ENCODE measurements around the gene SHROOM2.

The SHROOM2 gene

DNA sequence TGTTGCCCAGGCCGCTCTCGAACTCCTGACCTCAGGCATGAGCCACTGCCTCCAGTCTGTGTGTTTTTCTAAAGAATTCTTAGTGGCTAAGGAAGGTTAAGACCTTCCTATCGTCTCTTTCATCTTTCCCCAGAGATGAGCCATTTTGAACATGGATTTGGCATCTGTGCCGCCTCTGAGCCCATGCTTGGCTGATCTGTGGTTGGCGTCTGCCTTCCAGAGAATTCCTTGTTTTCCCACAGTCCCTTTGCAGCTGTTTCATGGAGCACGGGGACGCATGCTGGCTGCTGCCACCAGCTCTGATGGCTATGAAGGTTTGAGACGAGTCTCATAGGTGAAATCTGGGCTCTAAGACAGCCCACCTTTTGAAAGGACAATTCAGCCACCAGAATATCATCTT, 60.4 kb downstream of the SHROOM2 start:
- ChIA-PET POLR2A (interaction anchor here (1.2 kb wide), 1 partner anchor 12 kb away, joined by 3 read pairs; no protein-coding TSS in a partner anchor), CTCF (no interaction called here)
- TF ChIP-seq HDGF (IDR thresholded peaks at IDR 0.05; ENCODE audit: borderline replicate concordance): no peak
- no peak for TF ChIP-seq FOXK2 (IDR thresholded peaks at IDR 0.05)
- TF ChIP-seq BHLHE40 (IDR thresholded peaks at IDR 0.05; ENCODE audit: borderline replicate concordance): no peak
- no peak for TF ChIP-seq ARNT (IDR thresholded peaks at IDR 0.05)
- no peak for TF ChIP-seq FOXA1 (IDR thresholded peaks at IDR 0.05)
- TF ChIP-seq CTBP1 (IDR thresholded peaks at IDR 0.05; ENCODE audit: borderline replicate concordance): no peak
- TF ChIP-seq L3MBTL2 (conservative IDR thresholded peaks at IDR 0.05): no peak
- no peak for TF ChIP-seq TARDBP (IDR thresholded peaks at IDR 0.05)
- TF ChIP-seq NFRKB (IDR thresholded peaks at IDR 0.05): no peak
- TF ChIP-seq SP1 (IDR thresholded peaks at IDR 0.05): no peak
- no peak for TF ChIP-seq FOXM1 (IDR thresholded peaks at IDR 0.05; ENCODE audit: borderline replicate concordance)
- no peak for TF ChIP-seq SUZ12 (IDR thresholded peaks at IDR 0.05)
- TF ChIP-seq, protein P1, sequence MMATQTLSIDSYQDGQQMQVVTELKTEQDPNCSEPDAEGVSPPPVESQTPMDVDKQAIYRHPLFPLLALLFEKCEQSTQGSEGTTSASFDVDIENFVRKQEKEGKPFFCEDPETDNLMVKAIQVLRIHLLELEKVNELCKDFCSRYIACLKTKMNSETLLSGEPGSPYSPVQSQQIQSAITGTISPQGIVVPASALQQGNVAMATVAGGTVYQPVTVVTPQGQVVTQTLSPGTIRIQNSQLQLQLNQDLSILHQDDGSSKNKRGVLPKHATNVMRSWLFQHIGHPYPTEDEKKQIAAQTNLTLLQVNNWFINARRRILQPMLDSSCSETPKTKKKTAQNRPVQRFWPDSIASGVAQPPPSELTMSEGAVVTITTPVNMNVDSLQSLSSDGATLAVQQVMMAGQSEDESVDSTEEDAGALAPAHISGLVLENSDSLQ (IDR thresholded peaks at IDR 0.05): no peak
- TF ChIP-seq ELF4 (IDR thresholded peaks at IDR 0.05): no peak
- no peak for TF ChIP-seq ZNF384 (IDR thresholded peaks at IDR 0.05)
- DNase-seq (ENCODE audit: extremely low spot score): no peak

DNA sequence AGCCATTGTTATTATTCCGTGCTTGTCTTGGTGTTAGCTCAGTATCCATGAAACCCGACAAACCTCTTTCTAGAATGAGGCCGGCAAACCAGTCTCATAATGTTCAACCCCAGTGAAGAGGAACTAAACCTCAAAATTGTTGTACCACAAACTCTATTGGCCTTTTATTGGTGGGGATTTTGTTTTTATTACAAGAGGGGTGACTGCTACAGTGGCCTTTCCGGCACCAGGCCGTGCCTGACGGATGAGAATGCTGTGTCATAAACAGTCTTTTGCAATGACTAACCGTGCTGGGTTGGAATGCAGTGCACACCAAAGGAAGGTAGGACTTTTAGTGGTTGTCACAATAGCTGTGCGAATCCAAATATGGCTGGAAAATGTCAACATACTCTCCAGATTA, 60.8 kb downstream of the SHROOM2 start:
- TF ChIP-seq SP1 (IDR thresholded peaks at IDR 0.05): no peak
- TF ChIP-seq BHLHE40 (IDR thresholded peaks at IDR 0.05; ENCODE audit: borderline replicate concordance): no peak
- TF ChIP-seq ARNT (IDR thresholded peaks at IDR 0.05): no peak
- TF ChIP-seq, protein P1 (IDR thresholded peaks at IDR 0.05): no peak
- TF ChIP-seq NFRKB (IDR thresholded peaks at IDR 0.05): no peak
- TF ChIP-seq HDGF (IDR thresholded peaks at IDR 0.05; ENCODE audit: borderline replicate concordance): no peak
- TF ChIP-seq ZNF384 (IDR thresholded peaks at IDR 0.05): no peak
- TF ChIP-seq L3MBTL2 (conservative IDR thresholded peaks at IDR 0.05): no peak
- TF ChIP-seq SUZ12 (IDR thresholded peaks at IDR 0.05): no peak
- TF ChIP-seq FOXK2 (IDR thresholded peaks at IDR 0.05): no peak
- TF ChIP-seq LEF1 (IDR thresholded peaks at IDR 0.05; ENCODE audit: borderline replicate concordance): no peak
- no peak for TF ChIP-seq FOXM1 (IDR thresholded peaks at IDR 0.05; ENCODE audit: borderline replicate concordance)
- no peak for TF ChIP-seq FOXA1 (IDR thresholded peaks at IDR 0.05)
- no peak for TF ChIP-seq TARDBP (IDR thresholded peaks at IDR 0.05)
- ChIA-PET CTCF (no interaction called here), POLR2A (interaction anchor here (1.2 kb wide), 1 partner anchor 12 kb away, joined by 3 read pairs; no protein-coding TSS in a partner anchor)
- DNase-seq (ENCODE audit: extremely low spot score): no peak

DNA sequence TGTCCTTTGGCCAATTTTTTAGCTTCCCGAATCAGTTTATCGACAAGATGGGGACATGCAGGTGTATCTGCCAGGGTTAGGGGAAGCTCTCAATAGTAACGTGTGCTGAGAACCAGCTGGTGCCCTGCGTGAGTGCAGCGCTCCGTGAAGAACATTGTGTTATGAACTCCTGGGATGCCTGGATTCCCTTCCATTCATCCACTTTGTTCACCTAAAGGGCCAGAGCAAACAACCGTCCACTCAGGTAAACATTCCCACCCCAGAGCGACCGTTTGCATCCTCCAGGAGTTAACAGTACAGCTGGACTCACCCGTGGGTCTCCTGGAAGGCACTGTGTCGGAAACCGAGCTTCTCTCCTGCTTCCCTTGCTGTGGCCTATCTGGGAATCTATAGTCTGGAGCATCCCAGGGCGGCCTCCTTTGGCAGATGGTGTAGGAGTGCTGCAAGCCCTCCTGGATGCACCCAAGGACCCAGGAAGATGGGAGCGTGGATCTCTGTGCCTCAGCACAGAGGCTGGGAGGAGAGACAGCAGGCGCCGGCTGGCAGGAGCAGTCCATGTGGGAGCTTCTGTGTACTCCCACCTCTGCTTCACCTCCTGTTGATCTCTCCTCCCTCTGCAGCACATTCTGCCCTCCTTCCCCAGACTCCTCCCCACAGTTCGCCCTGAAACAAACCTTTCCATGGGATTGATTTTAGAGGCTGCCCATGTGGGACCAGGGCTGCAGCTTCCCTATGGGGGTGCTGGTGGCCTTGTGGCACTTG, 62.7 kb downstream of the SHROOM2 start:
- ChIA-PET CTCF (no interaction called here), POLR2A (no interaction called here)
- TF ChIP-seq HDGF (IDR thresholded peaks at IDR 0.05; ENCODE audit: borderline replicate concordance) (no peak), ARNT (IDR thresholded peaks at IDR 0.05) (no peak), BHLHE40 (IDR thresholded peaks at IDR 0.05; ENCODE audit: borderline replicate concordance) (no peak), TARDBP (IDR thresholded peaks at IDR 0.05) (no peak), FOXK2 (IDR thresholded peaks at IDR 0.05) (no peak), FOXA1 (IDR thresholded peaks at IDR 0.05) (no peak), SP1 (IDR thresholded peaks at IDR 0.05) (no peak), FOXM1 (IDR thresholded peaks at IDR 0.05; ENCODE audit: borderline replicate concordance) (no peak), SUZ12 (IDR thresholded peaks at IDR 0.05) (no peak), L3MBTL2 (conservative IDR thresholded peaks at IDR 0.05) (no peak), ZNF384 (IDR thresholded peaks at IDR 0.05) (no peak), CTBP1 (IDR thresholded peaks at IDR 0.05; ENCODE audit: borderline replicate concordance) (no peak), ELF4 (IDR thresholded peaks at IDR 0.05) (no peak), LEF1 (IDR thresholded peaks at IDR 0.05; ENCODE audit: borderline replicate concordance) (no peak), NFRKB (IDR thresholded peaks at IDR 0.05) (no peak)
- TF ChIP-seq, protein P1 (IDR thresholded peaks at IDR 0.05): no peak
- no peak for DNase-seq (ENCODE audit: extremely low spot score)

DNA sequence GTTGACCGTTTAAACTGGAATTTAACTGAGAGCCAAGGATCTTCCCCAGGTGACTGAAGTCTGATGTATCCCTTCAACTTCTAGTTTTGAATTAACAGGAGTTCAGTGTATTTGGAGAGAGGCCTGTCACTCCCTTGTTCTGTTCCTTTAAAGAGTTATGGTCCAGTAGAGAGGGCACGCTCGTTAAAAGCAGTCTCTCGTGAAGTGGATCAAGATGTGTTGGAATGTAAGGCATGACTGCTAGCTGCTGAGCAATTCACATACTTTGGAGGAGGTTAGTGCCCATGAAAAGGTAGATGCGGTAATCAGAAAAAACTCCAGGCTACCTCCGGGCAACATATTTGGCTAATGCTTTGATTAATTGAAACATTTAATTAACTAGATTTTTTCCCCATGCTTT, 65.7 kb downstream of the SHROOM2 start:
- CTCF ChIA-PET: no interaction called here
- TF ChIP-seq CTBP1 (IDR thresholded peaks at IDR 0.05; ENCODE audit: borderline replicate concordance): no peak
- POLR2A ChIA-PET: no interaction called here
- DNase-seq (ENCODE audit: extremely low spot score): no peak

DNA sequence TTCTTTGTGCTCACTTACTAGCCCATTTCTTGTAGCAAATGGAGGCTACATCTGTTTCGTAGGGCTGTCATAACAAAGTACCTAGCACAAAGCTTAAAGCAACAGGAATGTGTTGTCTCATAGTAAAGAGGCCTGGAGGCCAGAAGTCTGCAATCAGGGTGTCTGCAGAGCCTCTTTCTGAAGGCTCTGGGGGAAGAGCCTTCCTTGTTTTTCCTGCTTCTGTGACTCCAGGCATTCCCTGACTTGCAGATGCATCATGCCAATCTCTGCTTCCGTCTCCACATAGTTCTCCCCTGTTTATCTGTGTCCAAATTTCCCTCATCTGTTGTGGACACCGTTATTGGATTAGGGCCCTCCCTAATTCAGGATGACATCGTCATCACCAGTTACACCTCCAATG, 67.1 kb downstream of the SHROOM2 start:
- TF ChIP-seq LEF1 (IDR thresholded peaks at IDR 0.05; ENCODE audit: borderline replicate concordance) (no peak), ZNF384 (IDR thresholded peaks at IDR 0.05) (no peak), ARNT (IDR thresholded peaks at IDR 0.05) (no peak), BHLHE40 (IDR thresholded peaks at IDR 0.05; ENCODE audit: borderline replicate concordance) (no peak), HDGF (IDR thresholded peaks at IDR 0.05; ENCODE audit: borderline replicate concordance) (no peak), FOXM1 (IDR thresholded peaks at IDR 0.05; ENCODE audit: borderline replicate concordance) (no peak), TARDBP (IDR thresholded peaks at IDR 0.05) (no peak), CTBP1 (IDR thresholded peaks at IDR 0.05; ENCODE audit: borderline replicate concordance) (no peak), ELF4 (IDR thresholded peaks at IDR 0.05) (no peak), NFRKB (IDR thresholded peaks at IDR 0.05) (no peak), SUZ12 (IDR thresholded peaks at IDR 0.05) (no peak)
- DNase-seq (ENCODE audit: extremely low spot score): no peak
- CTCF ChIA-PET: no interaction called here
- POLR2A ChIA-PET: no interaction called here
